ENCODE measurements around the gene AUP1.
A peak's percentile ranks its signal among the peaks of the same experiment; 100 is the strongest.

The AUP1 gene

GRCh38 chr2:74511104-74511989 is 18.2 kb downstream of the AUP1 start:
- no peak for DNase-seq

GRCh38 chr2:74510272-74510671 is 19.2 kb downstream of the AUP1 start:
- DNase-seq: no peak

- peak in 1 of 2 experiments; percentile 28 for DNase-seq
Observed at GRCh38 chr2:74507926-74508520, 21.5 kb downstream of the AUP1 start.

- DNase-seq: peak; percentile 99 to 100
Observed at GRCh38 chr2:74507145-74507925, 22.2 kb downstream of the AUP1 start, which contains the start of gene PCGF1. Gene PCGF1 (minus strand): TSS chr2:74507695. CDS start chr2:74507668, 27 bp downstream.

- DNase-seq: no peak
Observed at GRCh38 chr2:74505448-74506246, 23.9 kb downstream of the AUP1 start.

GRCh38 chr2:74504591-74504990 is 24.9 kb downstream of the AUP1 start:
- DNase-seq: no peak

GRCh38 chr2:74503506-74504475 is 25.7 kb downstream of the AUP1 start:
- DNase-seq: no peak

GRCh38 chr2:74502720-74503505 is 26.6 kb downstream of the AUP1 start:
- DNase-seq: peak; percentile 59 to 69

GRCh38 chr2:74502147-74502719 is 27.3 kb downstream of the AUP1 start:
- no peak for DNase-seq

GRCh38 chr2:74501335-74502071 is 28.0 kb downstream of the AUP1 start:
- DNase-seq: no peak

- no peak for DNase-seq
Observed at GRCh38 chr2:74500578-74500946, 28.9 kb downstream of the AUP1 start.

GRCh38 chr2:74499940-74500577 is 29.4 kb downstream of the AUP1 start:
- no peak for DNase-seq

- DNase-seq: peak; percentile 52 to 61
Observed at GRCh38 chr2:74499267-74499939, 30.1 kb downstream of the AUP1 start, which contains the start of gene LBX2. Gene LBX2 (minus strand): TSS chr2:74499603. CDS start chr2:74499537, 66 bp downstream.

- peak; percentile 43 to 51 for DNase-seq
Observed at GRCh38 chr2:74498500-74499266, 30.8 kb downstream of the AUP1 start.

- DNase-seq: peak; percentile 30 to 53
Observed at GRCh38 chr2:74497777-74498499, 31.6 kb downstream of the AUP1 start.

GRCh38 chr2:74496997-74497776 is 32.3 kb downstream of the AUP1 start:
- DNase-seq: no peak
